HEK293 (cell line): ENCODE measurements around the gene TMEM167B.

Experiments used
- BCL11B ChIP-seq: fragments of 450-650 bp; formaldehyde crosslinking; IDR thresholded peaks from 2 replicates; pipeline ENCODE4 v1.5.1; 2016; ENCODE audit warnings: low read depth, missing biosample characterization, missing genetic modification characterization
- EGR2 ChIP-seq: fragments of 450-650 bp; formaldehyde crosslinking; IDR thresholded peaks from 2 replicates; pipeline ENCODE4 v1.5.1; 2016; ENCODE audit warnings: low read depth, missing biosample characterization, missing genetic modification characterization
- KLF9 ChIP-seq: fragments of 450-650 bp; formaldehyde crosslinking; IDR thresholded peaks from 2 replicates; pipeline ENCODE4 v1.5.1; 2016; ENCODE audit warnings: missing biosample characterization, missing genetic modification characterization, low read depth
- PRDM2 ChIP-seq: fragments of 450-650 bp; formaldehyde crosslinking; IDR thresholded peaks from 2 replicates; pipeline ENCODE4 v1.5.1; 2016; ENCODE audit warnings: missing biosample characterization, missing genetic modification characterization, borderline replicate concordance
- TCF7L2 ChIP-seq: IDR thresholded peaks from 2 replicates; pipeline ENCODE4 v1.6.1; 2011; ENCODE audit warnings: low read depth, mild to moderate bottlenecking, inconsistent platforms, low read length, moderate library complexity, borderline replicate concordance
- YY1 ChIP-seq: fragments of 450-650 bp; formaldehyde crosslinking; IDR thresholded peaks from 2 replicates; pipeline ENCODE4 v1.5.1; 2018; ENCODE audit warnings: missing biosample characterization, missing genetic modification characterization
- ZBTB17 ChIP-seq: fragments of 450-650 bp; formaldehyde crosslinking; IDR thresholded peaks from 2 replicates; pipeline ENCODE4 v1.5.1; 2016; ENCODE audit warnings: missing biosample characterization, missing genetic modification characterization
- ZBTB21 ChIP-seq: fragments of 450-650 bp; formaldehyde crosslinking; IDR thresholded peaks from 2 replicates; pipeline ENCODE4 v1.5.1; 2017; ENCODE audit warnings: missing biosample characterization, missing genetic modification characterization
- ZNF18 ChIP-seq: fragments of 450-650 bp; formaldehyde crosslinking; IDR thresholded peaks from 2 replicates; pipeline ENCODE4 v1.5.1; 2016; ENCODE audit warnings: missing biosample characterization, missing genetic modification characterization
- ZNF311 ChIP-seq: fragments of 450-650 bp; formaldehyde crosslinking; IDR thresholded peaks from 2 replicates; pipeline ENCODE4 v1.5.1; 2017; ENCODE audit warnings: missing biosample characterization, missing genetic modification characterization, borderline replicate concordance
- ZNF366 ChIP-seq: fragments of 450-650 bp; formaldehyde crosslinking; conservative IDR thresholded peaks from 2 replicates; pipeline ENCODE4 v1.5.1; 2016; ENCODE audit warnings: missing biosample characterization, missing genetic modification characterization
- ZNF416 ChIP-seq: fragments of 450-650 bp; formaldehyde crosslinking; IDR thresholded peaks from 2 replicates; pipeline ENCODE4 v1.5.1; 2016; ENCODE audit warnings: missing biosample characterization, missing genetic modification characterization
- ZNF510 ChIP-seq: fragments of 450-650 bp; formaldehyde crosslinking; IDR thresholded peaks from 2 replicates; pipeline ENCODE4 v1.5.1; 2018; ENCODE audit warnings: mild to moderate bottlenecking, missing genetic modification characterization, missing biosample characterization; ENCODE audit not compliant: insufficient replicate concordance
- ZNF555 ChIP-seq: fragments of 450-650 bp; formaldehyde crosslinking; conservative IDR thresholded peaks from 2 replicates; pipeline ENCODE4 v1.5.1; 2017; ENCODE audit warnings: missing biosample characterization, mild to moderate bottlenecking, missing genetic modification characterization, inconsistent platforms
- ZNF580 ChIP-seq: fragments of 450-650 bp; formaldehyde crosslinking; IDR thresholded peaks from 2 replicates; pipeline ENCODE4 v1.5.1; 2016; ENCODE audit warnings: missing biosample characterization, missing genetic modification characterization
- ZNF626 ChIP-seq: fragments of 450-650 bp; sonication (Bioruptor Pico); formaldehyde crosslinking; IDR thresholded peaks from 2 replicates; pipeline ENCODE4 v1.5.1; 2018; ENCODE audit warnings: missing biosample characterization, missing genetic modification characterization, inconsistent platforms
- ZNF645 ChIP-seq: fragments of 450-650 bp; formaldehyde crosslinking; IDR thresholded peaks from 2 replicates; pipeline ENCODE4; 2016; ENCODE audit warnings: missing biosample characterization, missing genetic modification characterization
- ZNF654 ChIP-seq: fragments of 450-650 bp; formaldehyde crosslinking; IDR thresholded peaks from 2 replicates; pipeline ENCODE4 v1.5.1; 2016; ENCODE audit warnings: low read depth, missing biosample characterization, missing genetic modification characterization
- ZNF776 ChIP-seq: fragments of 450-650 bp; formaldehyde crosslinking; IDR thresholded peaks from 2 replicates; pipeline ENCODE4 v1.5.0; 2017; ENCODE audit warnings: missing biosample characterization, missing genetic modification characterization, borderline replicate concordance
- ZNF777 ChIP-seq: fragments of 450-650 bp; formaldehyde crosslinking; IDR thresholded peaks from 2 replicates; pipeline ENCODE4 v1.5.1; 2017; ENCODE audit warnings: missing biosample characterization, missing genetic modification characterization, borderline replicate concordance
- ZNF830 ChIP-seq: fragments of 450-650 bp; IDR thresholded peaks from 2 replicates; pipeline ENCODE4 v1.5.0; 2018; ENCODE audit warnings: missing biosample characterization, missing genetic modification characterization, low read depth, mild to moderate bottlenecking, moderate library complexity
- TF ChIP-seq, protein P1 (sequence below): fragments of 450-650 bp; IDR thresholded peaks from 2 replicates; pipeline ENCODE4 v1.5.1; 2018; ENCODE audit warnings: missing biosample characterization, missing genetic modification characterization
- TF ChIP-seq, protein P2 (sequence below): fragments of 450-650 bp; formaldehyde crosslinking; IDR thresholded peaks from 2 replicates; pipeline ENCODE4 v1.5.1; 2017; ENCODE audit warnings: missing biosample characterization, missing genetic modification characterization
- TF ChIP-seq, protein P3 (sequence below): fragments of 450-650 bp; formaldehyde crosslinking; IDR thresholded peaks from 2 replicates; pipeline ENCODE4 v1.5.1; 2016; ENCODE audit warnings: missing biosample characterization, missing genetic modification characterization

Gene TMEM167B

GRCh38 chr1:109099938-109100773 lies 9.6 kb downstream of the TMEM167B start (continued):
- TF ChIP-seq ZNF777 (tag by site-specific recombination) (peak; percentile 20; the same call in 1 of the 2 replicates), PRDM2 (tag by site-specific recombination) (no peak; the same call in 1 of the 2 replicates), ZNF311 (tag by site-specific recombination) (no peak), ZNF416 (no peak), ZNF830 (tag by site-specific recombination) (no peak), TCF7L2 (0 out of 2 replicates have a peak, but pooled peaks have one; percentile 62), ZNF645 (tag by site-specific recombination) (peak; percentile 77; the same call in 1 of the 2 replicates), ZBTB17 (tag by site-specific recombination) (peak; percentile 93), BCL11B (tag by site-specific recombination) (0 out of 2 replicates have a peak, but pooled peaks have one; percentile 61), ZNF510 (tag by site-specific recombination) (no peak), ZNF580 (peak; percentile 74; the same call in 1 of the 2 replicates), ZNF776 (tag by site-specific recombination) (no peak), ZNF366 (peak; percentile 69; the same call in 1 of the 2 replicates), YY1 (tag by site-specific recombination) (peak; percentile 50; the same call in 1 of the 2 replicates), ZNF18 (tag by site-specific recombination) (peak; percentile 86), ZNF654 (tag by site-specific recombination) (peak; percentile 3; the same call in 1 of the 2 replicates), EGR2 (tag by site-specific recombination) (peak; percentile 86), ZNF626 (no peak), ZNF555 (tag by site-specific recombination) (no peak), KLF9 (tag by site-specific recombination) (peak; percentile 87), ZBTB21 (tag by site-specific recombination) (peak; percentile 61; the same call in 1 of the 2 replicates)
- TF ChIP-seq, protein P1, sequence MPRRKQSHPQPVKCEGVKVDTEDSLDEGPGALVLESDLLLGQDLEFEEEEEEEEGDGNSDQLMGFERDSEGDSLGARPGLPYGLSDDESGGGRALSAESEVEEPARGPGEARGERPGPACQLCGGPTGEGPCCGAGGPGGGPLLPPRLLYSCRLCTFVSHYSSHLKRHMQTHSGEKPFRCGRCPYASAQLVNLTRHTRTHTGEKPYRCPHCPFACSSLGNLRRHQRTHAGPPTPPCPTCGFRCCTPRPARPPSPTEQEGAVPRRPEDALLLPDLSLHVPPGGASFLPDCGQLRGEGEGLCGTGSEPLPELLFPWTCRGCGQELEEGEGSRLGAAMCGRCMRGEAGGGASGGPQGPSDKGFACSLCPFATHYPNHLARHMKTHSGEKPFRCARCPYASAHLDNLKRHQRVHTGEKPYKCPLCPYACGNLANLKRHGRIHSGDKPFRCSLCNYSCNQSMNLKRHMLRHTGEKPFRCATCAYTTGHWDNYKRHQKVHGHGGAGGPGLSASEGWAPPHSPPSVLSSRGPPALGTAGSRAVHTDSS (tag by site-specific recombination): peak; percentile 52; the same call in 1 of the 2 replicates
- TF ChIP-seq, protein P2, sequence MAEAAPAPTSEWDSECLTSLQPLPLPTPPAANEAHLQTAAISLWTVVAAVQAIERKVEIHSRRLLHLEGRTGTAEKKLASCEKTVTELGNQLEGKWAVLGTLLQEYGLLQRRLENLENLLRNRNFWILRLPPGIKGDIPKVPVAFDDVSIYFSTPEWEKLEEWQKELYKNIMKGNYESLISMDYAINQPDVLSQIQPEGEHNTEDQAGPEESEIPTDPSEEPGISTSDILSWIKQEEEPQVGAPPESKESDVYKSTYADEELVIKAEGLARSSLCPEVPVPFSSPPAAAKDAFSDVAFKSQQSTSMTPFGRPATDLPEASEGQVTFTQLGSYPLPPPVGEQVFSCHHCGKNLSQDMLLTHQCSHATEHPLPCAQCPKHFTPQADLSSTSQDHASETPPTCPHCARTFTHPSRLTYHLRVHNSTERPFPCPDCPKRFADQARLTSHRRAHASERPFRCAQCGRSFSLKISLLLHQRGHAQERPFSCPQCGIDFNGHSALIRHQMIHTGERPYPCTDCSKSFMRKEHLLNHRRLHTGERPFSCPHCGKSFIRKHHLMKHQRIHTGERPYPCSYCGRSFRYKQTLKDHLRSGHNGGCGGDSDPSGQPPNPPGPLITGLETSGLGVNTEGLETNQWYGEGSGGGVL (tag by site-specific recombination): peak; percentile 98
- TF ChIP-seq, protein P3, sequence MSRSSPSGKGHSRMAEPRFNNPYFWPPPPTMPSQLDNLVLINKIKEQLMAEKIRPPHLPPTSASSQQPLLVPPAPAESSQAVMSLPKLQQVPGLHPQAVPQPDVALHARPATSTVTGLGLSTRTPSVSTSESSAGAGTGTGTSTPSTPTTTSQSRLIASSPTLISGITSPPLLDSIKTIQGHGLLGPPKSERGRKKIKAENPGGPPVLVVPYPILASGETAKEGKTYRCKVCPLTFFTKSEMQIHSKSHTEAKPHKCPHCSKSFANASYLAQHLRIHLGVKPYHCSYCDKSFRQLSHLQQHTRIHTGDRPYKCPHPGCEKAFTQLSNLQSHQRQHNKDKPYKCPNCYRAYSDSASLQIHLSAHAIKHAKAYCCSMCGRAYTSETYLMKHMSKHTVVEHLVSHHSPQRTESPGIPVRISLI (tag by site-specific recombination): peak; percentile 96
